Cardiac muscle cell (in vitro differentiated cells and primary cell): Measurements from ENCODE around the gene CTSG. TPM values are rescaled to one million over a fixed set of nuclear protein-coding genes. Genes with fewer than 3 reads are reported as not detected.

Experiments used
- DNase-seq, 2 donors: peaks; one replicate each; pipeline versions ENCODE4 v3.0.0 to v3.0.0-alpha.2; 2010 to 2017; ENCODE audit warnings: low read depth in 1 of 2, low spot score in 1 of 2
- H3K27ac ChIP-seq: fragments of 200-600 bp; sonication (generic); 2 replicates; pipeline ENCODE4 v1.5.1; 2016
- H3K27me3 ChIP-seq: fragments of 200-600 bp; sonication (generic); 2 replicates; pipeline ENCODE4 v1.6.0; 2016; ENCODE audit warnings: control low read depth
- H3K36me3 ChIP-seq: fragments of 200-600 bp; sonication (generic); 2 replicates; pipeline ENCODE4 v1.5.1; 2016; ENCODE audit warnings: control low read depth
- H3K4me1 ChIP-seq: fragments of 200-600 bp; sonication (generic); 2 replicates; pipeline ENCODE4 v1.8.1; 2017; ENCODE audit warnings: low read depth, mild to moderate bottlenecking, mixed run types
- H3K4me3 ChIP-seq: fragments of 200-600 bp; sonication (generic); 2 replicates; pipeline ENCODE4 v1.5.1; 2016; ENCODE audit warnings: mild to moderate bottlenecking
- H3K9me3 ChIP-seq: fragments of 200-600 bp; sonication (generic); 2 replicates; pipeline ENCODE4 v1.5.1; 2017; ENCODE audit warnings: low read depth, mild to moderate bottlenecking, control low read depth
- polyA plus RNA-seq: library from polyadenylated mRNA; unstranded; fragments of >200 nt; fragmentation: Nextera tagmentation; extraction: Ambion mirVana; gene quantifications from 2 replicates; pipeline ENCODE4 v1.2.1, GENCODE V29; 2016
- total RNA-seq: library from RNA; depleted of rRNA; stranded (reverse); fragments of >200 nt; gene quantifications from 2 replicates; pipeline ENCODE4 v1.2.3, GENCODE V29; 2016
- TF ChIP-seq, protein P1 (sequence below): IDR thresholded peaks from 2 replicates; pipeline ENCODE4 v1.5.1; 2012; ENCODE audit warnings: low read depth, mild to moderate bottlenecking, low read length

The CTSG gene
- total and polyA plus RNA-seq, 2 experiments from 2014 or later: not detected

DNA sequence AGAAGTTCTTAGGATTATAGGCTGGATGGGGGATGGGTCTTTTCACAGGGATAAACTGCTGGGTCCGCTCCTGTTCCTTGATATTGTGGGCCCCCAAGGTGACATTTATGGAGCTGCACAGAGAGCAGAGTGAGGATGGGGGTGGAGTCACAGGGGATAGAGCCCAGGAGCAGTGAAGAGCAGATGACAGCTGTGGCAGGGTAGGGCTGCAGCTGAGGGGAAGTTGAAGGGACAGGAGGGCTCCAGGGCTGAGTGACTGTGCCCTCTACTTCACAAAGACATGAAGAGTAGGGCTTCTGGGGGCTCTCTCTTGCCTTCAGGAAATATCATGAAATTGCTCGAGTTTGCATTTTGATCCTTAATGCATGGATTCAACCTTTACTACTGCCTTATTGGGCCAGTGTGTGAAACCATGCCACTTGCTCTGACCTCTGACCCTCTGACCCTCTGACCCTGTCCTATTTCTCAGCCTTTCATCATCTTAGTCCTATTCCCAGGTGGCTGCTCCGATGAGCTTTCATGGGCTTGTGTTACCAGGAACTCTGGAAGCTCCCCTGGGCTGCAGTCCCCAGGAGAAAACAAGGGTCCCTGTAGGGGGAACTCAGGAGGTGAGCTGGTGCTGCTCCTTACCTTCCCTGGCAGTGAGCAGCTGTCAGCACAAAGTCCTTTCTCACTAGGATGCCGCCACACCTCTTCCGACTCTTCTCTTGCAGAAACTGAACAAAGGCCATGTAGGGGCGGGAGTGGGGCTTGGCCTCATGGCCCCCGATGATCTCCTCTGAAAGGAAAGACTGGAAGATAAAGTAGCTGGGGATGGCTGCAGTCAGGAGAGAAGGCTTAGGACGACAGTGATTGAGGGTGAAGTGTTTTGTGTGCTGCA, 31.8 kb upstream of the CTSG start:
- Histone ChIP-seq H3K4me3 (no peak overlapping the region), H3K27me3 (no peaks in the 10 kb centered on the region), H3K36me3 (no peaks in the 10 kb centered on the region), H3K4me1 (no peaks in the 10 kb centered on the region), H3K27ac (no peak overlapping the region), H3K9me3 (no peaks in the 10 kb centered on the region)
- TF ChIP-seq, protein P1, sequence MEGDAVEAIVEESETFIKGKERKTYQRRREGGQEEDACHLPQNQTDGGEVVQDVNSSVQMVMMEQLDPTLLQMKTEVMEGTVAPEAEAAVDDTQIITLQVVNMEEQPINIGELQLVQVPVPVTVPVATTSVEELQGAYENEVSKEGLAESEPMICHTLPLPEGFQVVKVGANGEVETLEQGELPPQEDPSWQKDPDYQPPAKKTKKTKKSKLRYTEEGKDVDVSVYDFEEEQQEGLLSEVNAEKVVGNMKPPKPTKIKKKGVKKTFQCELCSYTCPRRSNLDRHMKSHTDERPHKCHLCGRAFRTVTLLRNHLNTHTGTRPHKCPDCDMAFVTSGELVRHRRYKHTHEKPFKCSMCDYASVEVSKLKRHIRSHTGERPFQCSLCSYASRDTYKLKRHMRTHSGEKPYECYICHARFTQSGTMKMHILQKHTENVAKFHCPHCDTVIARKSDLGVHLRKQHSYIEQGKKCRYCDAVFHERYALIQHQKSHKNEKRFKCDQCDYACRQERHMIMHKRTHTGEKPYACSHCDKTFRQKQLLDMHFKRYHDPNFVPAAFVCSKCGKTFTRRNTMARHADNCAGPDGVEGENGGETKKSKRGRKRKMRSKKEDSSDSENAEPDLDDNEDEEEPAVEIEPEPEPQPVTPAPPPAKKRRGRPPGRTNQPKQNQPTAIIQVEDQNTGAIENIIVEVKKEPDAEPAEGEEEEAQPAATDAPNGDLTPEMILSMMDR: no peak
- DNase-seq: no peak

DNA sequence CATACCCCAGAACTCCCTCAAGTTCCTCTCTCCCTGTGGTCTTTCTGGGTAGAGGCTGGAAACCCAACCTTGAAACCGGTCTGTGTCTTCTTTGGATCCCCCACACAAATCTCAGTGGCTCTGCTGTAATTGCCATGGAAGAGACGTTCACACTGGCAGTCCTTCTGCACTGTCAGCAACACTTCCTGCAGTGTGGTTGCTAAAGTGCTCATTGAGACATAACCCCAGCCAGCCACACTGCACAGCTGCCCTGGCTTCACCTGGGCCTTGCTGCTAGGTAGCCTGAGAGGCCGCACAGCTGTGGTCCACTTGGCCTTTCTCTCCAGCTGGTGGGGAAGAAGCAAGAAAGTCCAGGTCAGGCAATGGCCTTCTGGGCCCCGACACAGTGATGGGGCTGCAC, 31.0 kb upstream of the CTSG start:
- no peak overlapping the region for H3K4me3 ChIP-seq
- no peaks in the 10 kb centered on the region for H3K27me3 ChIP-seq
- no peaks in the 10 kb centered on the region for H3K9me3 ChIP-seq
- H3K27ac ChIP-seq: no peak overlapping the region
- H3K36me3 ChIP-seq: no peaks in the 10 kb centered on the region
- no peaks in the 10 kb centered on the region for H3K4me1 ChIP-seq
- no peak for DNase-seq
- TF ChIP-seq, protein P1: no peak

DNA sequence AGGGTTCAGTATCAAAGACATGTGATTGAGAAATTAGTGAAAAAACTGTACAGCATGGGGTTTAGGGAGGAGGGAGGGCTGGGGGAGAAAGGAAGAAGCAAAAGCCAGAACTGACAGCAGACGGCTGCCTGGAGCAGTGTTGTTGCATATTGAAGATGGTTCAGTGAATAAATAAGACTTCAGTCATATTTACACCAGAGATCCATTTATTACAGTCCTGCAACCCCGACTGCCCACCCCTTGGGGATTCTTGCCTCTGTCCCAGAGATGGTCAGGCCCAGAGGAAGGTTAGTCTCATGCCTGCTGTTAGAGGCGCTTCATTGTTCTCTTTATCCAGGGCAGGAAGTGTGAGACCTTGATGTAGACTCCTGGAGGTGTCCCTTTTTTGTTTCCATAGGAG, 30.2 kb upstream of the CTSG start:
- Histone ChIP-seq H3K36me3 (no peaks in the 10 kb centered on the region), H3K27ac (no peak overlapping the region), H3K27me3 (no peaks in the 10 kb centered on the region), H3K4me1 (no peaks in the 10 kb centered on the region), H3K9me3 (no peaks in the 10 kb centered on the region), H3K4me3 (no peak overlapping the region)
- TF ChIP-seq, protein P1: no peak
- DNase-seq: no peak

DNA sequence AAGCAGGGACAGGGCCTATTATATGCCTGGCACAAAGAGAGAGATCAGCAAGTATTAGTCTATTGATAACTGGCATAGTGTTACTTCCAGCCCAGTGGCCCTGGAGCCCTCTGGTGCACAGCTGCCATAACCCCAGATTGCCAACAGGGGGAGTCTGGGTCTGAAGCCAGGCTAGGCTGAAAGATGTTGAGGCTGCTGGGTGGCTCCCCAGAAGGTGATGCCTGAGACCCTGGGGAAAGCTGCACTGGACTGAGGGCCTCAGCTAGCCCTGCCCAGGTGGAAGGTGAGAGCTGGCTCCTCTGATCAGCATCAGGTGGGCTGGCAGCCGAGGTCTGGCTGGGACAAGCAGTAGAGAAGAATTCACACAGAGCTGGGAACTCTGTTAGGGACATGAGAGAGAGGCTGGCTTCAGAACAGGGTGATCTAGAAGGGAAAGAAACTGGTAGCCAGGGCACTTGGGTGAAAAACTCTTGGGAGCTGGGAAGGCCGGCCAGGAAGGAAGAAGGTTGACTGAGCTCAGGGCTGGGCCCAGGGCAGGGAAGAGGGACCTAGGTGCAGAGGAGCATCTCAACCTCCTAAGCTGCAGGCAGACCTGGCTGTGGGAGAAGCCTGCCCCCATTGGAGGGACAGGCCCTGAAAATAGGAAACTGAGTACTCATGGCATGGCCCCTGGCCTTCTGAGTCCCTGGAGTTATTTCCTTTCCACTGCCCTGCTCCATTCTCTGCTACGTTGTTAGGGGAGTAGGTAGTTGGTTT, 29.6 kb upstream of the CTSG start:
- DNase-seq: no peak
- TF ChIP-seq, protein P1: peak; percentile 50
- Histone ChIP-seq H3K9me3 (no peaks in the 10 kb centered on the region), H3K36me3 (no peaks in the 10 kb centered on the region), H3K4me3 (no peak overlapping the region), H3K4me1 (no peaks in the 10 kb centered on the region), H3K27ac (no peak overlapping the region), H3K27me3 (no peaks in the 10 kb centered on the region)

DNA sequence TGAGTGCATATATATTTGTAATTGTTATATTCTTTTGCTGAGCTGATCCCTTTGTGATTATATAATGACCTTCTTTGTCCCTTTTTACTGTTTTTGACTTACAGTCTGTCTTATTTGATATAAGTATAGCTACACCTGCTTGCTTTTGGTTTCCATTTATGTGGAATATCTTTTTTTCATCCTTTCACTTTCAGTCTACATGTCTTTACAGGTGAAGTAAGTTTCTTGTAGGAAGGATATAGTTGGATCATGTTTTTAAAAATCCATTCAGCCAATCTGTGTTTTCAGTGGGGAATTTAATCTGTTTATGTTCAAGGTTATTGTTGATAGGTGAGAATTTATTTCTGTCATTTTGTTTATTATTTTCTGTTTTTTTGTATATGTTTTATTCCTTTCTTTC, 21.4 kb upstream of the CTSG start:
- DNase-seq: no peak
- Histone ChIP-seq H3K27me3 (no peaks in the 10 kb centered on the region), H3K9me3 (no peaks in the 10 kb centered on the region), H3K27ac (no peak overlapping the region), H3K4me3 (no peak overlapping the region), H3K4me1 (no peaks in the 10 kb centered on the region), H3K36me3 (no peaks in the 10 kb centered on the region)
- TF ChIP-seq, protein P1: no peak
